NOMO-1 treated with dmso at 0.1 percent for 144 hours (cell line): Measurements from ENCODE around the gene RAB6B.
"Not testable (repeated sequence)": the region's sequence is repeated elsewhere in the genome, so short reads cannot be mapped to it uniquely, and the experiment has no call there.

Experiments used
- DNase-seq: peaks from one replicate; lab custom pipeline; 2025; ENCODE audit not compliant: unreplicated experiment; lab: John Stamatoyannopoulos, UW

The RAB6B gene

DNA sequence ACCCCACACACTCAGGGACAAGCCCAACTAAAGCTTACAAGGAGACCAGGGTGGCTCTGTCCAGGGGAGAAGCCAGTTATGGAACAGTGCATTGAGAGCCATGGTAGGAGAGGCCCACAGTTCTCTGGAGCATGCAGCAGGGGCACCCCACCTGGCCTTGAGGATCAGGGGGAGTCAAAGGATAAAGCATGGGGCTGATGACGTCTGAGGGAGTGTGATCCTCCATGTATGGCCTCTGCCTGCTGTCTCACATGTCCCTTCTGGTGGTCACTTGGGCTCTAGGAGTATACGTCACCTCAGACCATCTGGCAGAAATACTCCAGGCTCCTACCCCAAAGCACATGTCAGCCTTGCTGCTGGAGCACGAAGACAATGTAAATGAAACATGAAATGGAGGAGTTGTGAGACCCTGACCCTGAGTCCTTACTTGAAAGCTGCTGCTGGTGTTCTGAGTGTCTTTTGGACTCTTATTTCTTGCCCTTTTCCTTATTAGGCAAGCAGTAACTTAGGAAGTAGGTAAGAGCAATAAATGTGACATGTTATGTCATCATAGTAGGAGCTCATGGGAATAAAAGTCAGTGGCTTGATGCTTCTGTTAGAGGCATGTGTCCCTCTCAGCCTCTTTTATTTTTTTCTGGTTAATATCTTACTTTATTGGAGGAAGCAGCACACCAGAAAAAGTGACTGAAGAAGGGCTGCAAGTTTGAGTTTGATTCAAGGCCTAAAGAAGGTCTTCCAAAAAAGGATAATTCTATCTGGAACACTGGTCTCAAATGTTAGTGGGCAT lies 74.6 kb downstream of the RAB6B start:
- DNase-seq: no peak

DNA sequence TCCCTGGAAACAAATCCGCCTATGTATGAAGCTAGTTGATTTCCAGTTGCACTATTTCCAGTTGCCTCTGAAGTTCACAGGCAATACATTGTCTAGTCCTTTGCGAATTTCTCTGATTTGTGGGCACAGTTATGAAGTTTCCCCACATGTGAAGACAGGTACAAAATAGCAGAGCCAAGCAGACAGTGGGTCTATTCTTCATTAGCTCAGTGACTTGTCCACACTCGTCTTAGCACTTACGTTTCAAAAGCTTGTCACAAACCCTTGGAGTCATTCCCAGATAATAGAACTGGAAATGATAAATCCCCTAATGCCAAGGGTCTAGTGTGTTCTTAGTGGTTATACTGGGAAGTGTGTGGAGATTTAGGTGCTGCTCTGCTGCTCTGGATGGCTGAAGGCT lies 75.6 kb downstream of the RAB6B start:
- DNase-seq: no peak

DNA sequence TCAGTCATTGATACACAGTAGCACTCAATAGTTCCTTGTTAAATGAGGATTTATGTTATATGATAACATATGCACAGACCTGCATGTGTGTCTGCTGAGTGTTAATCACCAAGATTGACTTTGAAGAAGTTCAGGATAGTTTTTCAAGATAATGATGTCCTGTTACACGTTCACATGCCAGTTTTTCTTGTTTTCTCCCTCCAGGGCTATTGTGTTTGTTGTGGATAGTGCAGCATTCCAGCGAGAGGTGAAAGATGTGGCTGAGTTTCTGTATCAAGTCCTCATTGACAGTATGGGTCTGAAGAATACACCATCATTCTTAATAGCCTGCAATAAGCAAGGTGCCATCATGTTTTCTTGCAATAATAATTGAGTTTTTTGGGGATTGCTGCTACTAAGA lies 80.3 kb downstream of the RAB6B start:
- no peak for DNase-seq

DNA sequence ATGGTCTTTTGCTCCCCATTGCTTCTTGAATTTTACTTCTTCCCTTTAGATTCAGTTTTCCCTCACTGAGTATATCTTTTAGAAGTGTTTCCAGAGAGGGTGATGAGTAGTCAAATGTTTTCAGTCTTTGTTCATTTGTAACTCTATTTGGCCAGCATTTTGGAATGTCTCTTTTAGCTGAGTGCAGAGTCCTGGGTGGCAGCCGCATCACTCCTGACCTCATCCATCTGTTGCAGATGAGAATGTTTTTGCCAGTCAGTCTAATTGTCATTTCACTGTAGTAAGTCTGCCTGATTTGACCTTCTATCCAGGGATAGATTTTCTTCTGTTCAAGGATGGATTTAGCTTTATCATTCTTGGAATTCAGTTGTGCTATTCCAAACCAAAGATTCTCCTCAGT lies 82.8 kb downstream of the RAB6B start:
- DNase-seq: no peak

DNA sequence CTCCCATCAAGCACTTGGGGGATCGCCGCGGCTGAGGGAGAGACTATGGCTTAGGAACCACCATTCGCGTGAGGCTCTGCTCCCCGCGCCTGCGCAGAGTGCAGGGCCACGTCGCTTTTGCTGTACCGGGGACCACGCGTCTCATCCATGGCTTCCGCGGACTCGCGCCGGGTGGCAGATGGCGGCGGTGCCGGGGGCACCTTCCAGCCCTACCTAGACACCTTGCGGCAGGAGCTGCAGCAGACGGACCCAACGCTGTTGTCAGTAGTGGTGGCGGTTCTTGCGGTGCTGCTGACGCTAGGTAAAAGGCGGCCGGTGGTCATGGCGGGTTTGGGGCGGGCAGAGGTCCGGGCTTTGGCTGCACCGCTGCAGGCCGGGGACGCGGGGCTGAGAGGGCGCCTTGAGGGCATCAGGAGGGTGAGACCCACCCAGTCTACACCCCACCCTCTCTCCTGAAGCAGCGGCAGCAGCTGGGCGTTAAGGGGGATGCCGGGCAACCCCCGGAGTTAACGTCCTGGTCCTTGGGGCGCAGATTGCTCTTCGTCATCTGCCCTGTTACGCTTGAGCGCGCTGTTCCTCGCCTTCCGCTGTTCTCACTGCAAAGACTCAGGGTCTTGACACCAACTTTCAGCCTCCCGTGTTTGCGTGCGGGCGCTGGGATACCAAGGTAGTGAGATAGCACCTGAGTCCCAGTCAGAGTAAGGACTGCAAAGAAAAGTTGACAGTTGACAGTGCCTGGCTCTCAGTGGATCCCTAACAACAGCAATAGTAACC lies 89.8 kb downstream of the RAB6B start, which contains the start of gene SRPRB:
TSS of gene SRPRB (plus strand) at position 114 of the 774 bp plus-strand sequence. CDS start at position 148, 34 bp downstream.
- DNase-seq: peak; percentile 96

DNA sequence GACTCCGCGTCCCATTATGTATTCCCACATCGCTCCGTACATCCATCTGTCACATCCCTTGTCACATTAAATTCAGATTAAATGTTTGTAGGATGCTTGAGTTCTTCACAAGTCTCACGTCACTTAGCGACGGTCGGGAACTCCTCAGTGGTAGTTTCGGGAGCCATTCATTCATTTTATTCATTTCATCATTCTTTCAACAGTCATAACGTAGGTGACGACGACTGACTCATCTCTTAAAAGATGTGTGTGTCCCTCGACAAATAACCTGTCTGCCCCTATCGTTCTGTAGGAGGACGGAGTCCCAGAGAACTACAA lies 90.3 kb downstream of the RAB6B start:
- no peak for DNase-seq

DNA sequence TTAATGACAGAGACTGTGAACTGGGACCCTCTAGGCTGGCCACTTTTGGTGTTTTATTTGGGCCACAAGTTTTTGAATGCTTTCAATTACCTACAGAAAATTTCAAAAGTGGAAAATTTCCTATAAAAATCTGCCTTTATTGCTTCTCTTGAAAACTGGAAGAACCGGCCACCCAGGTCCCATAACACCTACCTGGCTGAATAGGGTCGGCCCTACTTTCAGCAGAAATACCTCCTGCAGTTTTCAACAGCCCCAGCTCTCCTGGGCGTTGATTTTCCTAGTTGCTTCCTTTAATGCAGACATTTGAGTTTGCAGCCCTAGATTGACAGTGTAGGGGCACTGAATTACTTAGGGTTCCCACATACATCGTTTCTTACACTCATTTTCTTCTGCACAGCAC lies 90.8 kb downstream of the RAB6B start:
- no peak for DNase-seq

DNA sequence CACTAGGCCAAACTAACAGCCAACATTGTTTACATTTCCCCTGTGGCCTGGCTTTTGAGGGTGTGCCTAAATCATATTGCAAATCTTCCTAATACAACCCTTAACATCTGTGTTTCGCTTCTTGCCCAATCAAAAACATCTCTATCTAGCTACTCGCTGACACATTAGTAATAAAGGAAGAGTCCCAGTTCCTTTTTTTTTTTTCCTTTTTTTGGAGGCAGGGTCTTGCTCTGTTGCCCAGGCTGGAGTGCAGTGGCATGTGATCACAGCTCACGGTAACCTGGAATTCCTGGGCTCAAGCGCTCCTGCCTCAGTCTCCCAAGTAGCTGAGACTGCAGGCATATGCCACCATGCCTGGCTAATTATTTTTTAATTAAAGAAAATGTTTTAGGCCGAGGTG lies 92.2 kb downstream of the RAB6B start:
- peak; percentile 8 for DNase-seq

DNA sequence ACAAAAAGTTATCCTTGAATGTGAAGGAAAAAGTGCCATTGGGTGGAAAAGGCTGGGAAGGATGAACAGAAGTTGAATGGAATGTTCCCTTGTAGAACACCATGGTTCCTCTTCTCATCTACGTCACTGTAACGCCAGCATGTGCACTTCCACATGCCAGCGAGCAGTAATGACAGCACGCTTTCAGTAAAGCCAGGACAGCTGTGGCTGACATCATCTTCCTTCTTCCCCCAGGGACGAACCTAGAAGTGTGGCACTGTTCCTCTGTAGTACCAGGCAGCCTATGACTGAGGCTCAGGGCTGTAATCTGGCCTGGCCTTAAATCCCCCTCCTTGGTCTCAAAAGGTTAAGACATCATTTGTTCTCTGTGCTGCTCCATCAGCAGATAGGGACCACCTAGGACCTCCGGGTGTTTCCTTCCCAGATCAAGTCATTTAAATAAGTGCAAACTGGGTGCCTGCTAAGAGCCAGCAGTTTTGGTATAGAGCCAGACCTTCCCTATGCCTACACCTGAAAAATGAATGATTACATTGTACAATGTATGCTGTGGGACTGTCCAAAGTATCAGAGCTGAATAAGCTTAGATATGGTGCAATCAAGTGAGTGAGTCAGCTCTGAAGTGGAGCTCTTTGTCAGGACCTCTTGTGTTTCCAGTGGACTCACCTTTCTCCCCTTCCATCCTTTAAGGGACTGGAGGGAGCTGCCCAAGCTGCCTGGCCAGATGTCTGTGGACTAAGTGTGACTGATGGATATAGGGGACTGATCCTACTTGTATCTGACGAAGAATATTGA lies 95.7 kb downstream of the RAB6B start:
- DNase-seq: peak; percentile 6

DNA sequence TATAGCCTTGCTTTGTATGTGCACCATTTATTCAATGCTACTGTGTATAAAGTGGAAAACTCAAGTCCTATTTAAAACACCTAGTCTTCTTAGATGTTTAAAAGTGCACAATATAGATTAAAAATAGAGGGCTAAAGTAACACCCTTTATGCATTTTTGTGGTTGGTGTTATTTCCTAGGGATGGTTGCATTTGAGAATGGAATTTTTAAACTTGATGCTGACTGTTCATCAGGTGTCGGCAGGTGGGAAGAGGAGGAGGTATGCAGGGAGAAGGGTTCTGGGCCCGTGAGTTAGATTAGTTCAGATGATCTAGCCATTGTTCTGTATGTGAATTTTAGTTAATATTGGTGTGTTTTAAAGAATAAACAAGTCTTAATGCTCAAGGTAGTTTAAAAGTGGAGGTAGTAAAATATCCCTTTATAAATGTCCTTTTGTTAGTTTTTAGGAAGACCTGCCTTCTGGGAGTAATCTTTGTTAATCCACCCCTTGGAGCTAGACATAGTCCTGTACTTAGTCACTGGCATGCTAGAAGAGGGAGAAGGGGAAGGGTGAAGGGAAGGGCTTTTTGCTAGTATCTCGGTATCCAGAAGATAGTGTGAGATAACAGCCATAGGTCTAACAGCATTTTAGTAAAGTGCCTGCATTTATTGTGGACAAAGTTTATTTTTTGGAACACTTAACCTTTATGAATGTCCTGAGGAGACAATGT lies 98.1 kb downstream of the RAB6B start:
- DNase-seq: no peak

DNA sequence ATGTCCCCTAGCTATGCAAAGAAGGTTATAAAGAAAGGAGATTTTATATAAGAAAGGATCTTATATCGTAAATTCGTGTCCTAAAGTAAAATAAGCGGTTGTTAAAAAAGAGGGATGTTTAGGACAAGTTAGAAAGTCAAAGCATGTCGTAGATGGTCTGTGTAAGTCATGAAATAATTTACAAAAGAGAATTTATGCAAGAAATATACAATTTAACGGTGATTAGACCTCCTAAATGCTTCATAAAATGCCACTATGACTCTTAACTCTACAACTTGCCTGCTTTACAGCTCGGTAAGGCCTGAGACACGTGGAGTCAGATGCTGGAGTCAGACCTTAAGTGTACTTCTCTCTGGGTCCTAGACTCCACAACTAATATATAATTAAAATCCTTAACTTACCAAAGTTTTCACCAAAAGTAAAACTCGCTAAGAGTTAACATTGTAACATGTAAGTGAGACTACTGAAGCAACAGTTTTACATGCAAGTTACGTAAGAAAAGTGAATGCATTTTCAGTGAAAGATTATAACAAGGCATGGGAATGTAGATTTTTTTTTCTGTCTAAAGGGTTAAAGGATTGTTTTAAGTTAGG lies 103.4 kb downstream of the RAB6B start:
- DNase-seq: no peak

DNA sequence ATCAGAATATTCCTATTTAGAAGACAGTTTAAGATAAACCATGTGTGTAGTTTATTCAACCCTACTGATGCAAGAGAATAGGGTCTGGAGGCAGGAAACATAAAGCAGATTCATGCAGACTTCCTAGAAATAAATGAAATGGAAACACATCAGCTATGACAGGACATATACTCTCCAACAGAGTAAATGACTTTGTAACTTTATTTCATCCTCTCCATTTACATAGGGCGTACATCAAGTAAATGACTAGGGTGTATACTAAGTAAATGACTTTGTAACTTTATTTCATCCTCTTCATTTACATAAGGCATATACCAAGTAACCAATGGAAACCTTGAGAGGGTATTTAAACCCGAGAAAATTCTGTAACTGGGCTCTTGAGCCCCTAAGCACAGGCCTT lies 107.7 kb downstream of the RAB6B start:
- DNase-seq: no peak

DNA sequence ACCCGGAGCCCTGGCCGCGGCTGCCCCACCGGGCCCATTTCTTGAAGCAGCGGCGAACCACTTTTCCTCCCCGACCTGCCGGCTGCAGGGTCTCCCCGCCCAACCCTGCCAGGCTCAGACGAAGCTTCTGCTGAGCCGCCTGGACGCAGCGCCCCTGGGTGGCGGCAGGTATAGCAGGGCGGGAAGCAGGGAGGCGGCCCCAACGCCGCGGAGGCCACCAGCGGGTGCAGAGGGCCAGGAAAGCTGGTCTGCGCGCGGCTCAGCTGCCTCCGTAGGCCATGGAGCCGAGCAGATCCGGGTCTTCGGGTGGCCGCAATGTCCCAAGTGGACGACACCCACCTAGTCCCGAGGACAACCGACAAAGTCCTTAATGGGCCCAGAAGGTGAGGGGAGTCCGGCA lies 111.9 kb downstream of the RAB6B start:
- DNase-seq: no peak

DNA sequence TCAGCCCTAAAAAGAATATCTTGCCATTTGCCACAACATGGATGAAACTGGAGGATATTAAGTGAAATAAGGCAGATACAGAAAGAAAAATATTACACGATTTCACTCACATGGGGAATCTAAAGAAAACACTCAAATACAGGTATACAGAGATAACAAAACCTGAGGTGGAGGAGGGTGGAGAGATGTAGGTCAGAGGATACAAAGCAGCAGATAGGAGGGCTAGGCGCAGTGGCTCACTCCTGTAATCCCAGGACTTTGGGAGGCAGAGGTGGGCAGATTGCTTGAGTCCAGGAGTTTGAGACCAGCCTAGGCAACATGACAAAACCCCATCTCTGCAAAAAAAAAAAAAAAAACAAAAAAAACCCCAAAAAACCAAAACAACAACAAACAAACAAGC lies 113.2 kb downstream of the RAB6B start:
- no peak for DNase-seq

DNA sequence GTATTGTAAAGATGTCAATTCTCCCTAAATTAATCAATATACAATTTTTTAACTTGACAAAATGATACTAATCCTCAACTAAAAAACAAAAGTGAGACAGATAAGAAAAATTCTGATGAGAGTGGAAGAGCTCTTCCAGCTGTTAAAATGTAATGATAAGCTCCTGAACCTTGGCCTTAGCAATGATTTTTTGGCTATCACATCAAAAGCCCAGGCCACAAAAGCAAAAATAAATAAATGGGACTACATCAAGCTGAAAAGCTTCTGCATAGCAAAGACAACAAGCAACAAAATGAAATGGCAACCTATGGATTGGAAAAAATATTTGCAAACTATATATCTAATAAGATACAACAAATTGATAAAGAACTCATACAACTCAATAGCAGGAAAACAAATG lies 114.1 kb downstream of the RAB6B start:
- DNase-seq: no peak

DNA sequence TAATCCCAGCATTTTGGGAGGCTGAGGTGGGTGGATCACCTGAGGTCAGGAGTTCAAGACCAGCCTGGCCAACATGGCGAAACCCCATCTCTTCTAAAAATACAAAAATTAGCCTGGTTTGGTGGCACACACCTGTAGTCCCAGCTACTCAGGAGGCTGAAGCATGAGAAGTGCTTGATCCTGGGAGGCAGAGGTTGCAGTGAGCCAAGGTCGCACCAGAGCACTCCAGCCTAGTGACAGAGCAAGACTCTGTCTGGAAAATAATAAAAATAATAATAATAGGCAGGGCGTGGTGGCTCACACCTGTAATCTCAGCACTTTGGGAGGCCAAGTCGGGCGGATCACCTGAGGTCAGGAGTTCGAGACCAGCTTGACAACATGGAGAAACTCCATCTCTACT lies 114.9 kb downstream of the RAB6B start:
- not testable (repeated sequence) for DNase-seq

DNA sequence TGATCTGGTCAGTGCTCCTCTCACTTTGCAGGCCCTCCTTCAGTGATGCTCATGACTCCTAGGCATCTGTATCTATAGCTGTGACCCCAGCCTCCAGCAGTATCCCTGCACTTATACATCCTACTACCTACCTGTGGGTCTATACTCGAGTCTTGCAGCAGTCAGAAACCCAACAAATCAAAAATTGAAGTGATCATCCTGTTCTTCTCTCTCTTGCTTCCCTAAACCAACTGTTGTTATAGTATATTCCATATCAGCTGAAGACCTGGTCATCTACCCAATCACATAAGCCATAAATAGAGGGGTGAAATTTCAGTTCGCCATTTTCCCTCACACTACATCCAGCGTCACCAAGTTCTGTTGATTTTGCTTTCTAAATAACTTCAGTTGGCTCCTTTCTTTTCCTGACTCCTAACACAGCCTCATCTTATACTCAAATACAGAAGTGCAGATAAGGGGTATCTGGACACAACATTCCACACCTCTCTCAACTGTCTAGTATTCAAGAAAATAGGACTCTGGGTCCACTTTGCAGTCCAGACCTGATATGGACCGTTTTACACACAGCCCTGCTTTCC lies 116.0 kb downstream of the RAB6B start:
- no peak for DNase-seq

DNA sequence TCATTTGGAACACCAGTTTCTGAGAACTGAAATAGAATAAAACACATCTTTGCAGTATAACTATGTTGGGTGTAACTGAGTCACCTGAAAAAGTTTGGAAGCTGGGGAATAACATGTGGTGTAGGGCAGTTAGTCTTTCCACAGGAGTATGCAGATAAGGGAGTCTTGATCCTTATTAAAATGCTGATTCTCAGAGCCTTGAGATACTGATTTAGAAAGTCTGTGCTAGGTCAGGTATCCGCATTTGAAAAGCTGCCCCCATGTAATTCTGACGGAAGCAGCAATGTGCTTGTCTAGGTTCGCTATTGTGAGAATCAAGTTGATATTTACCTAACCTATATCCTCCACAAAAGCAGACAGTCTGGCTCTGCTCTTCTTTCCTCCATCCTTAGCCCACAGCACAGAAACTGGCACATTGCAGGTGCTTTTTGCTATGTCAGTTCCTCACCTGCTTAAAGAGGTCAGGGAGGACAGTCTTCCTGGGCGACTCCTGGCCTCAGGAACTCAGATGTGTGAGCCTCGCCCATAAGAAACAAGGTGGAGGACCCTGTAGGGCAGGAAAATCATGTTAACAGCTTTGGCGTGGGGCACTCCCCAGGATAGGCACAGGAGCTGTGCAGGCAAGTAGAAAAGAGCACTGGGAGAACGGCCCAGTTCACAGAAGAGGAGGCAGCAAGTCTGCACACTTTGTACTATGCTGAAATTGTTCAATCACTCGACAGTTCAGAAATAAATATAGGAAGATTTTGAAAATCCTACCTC lies 117.7 kb downstream of the RAB6B start:
- DNase-seq: no peak

DNA sequence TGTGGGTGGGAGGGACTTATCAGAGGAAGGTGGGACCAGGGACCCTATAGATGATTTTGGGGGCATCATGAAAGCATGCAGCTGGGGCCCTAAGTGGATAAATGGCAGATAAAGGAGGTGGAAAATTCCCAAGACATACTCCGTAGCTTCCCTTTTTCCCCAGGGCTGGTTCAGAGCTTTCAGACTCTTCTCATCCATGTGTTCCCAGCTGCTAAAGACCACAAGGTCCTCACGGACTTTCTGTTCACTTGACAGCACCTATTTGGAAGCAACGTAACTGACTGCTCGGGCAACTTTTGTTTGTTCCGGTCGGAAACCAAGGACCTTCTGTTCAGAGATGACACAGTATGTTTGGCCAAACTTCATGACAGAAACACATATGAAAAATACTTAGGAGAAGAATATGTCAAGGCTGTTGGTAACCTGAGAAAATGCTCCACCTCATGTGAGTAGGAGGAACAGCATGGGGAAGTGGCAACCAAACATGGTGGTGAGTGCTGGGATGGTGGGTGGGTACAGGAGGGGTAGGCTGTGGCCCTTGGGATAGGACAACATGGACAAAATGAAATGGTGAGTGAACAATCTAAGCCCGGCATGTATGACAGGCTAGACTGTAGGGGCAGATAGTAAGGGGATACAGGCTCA lies 118.8 kb downstream of the RAB6B start:
- DNase-seq: no peak
